CD14-positive monocyte (primary cell): ENCODE measurements around the gene PERM1. TPM values are rescaled to one million over a fixed set of nuclear protein-coding genes. Genes with fewer than 3 reads are reported as not detected.
"Not testable (repeated sequence)": the region's sequence is repeated elsewhere in the genome, so short reads cannot be mapped to it uniquely, and the experiment has no call there.

Experiments used
- DNase-seq, 3 donors: peaks; one replicate each; pipeline ENCODE4 v3.0.0-alpha.2; 2011 to 2022
- H2AFZ ChIP-seq: 2 replicates; pipeline ENCODE4 v1.6.0; 2012; ENCODE audit warnings: mild to moderate bottlenecking, low read depth, low read length, inconsistent platforms; ENCODE audit not compliant: insufficient read depth, poor library complexity, severe bottlenecking
- H3K27ac ChIP-seq, 2 donors: 1 replicate in 1 of 2; 2 replicates in 1 of 2; pipeline ENCODE4 v1.5.1; 2012 to 2013; ENCODE audit warnings: low read length in 2 of 2, control low read depth in 1 of 2, inconsistent platforms in 1 of 2, low read depth in 1 of 2, mild to moderate bottlenecking in 1 of 2
- H3K27me3 ChIP-seq, 2 donors: one replicate each; pipeline versions ENCODE4 v1.6.0 to v1.6.1; 2011 to 2013; ENCODE audit warnings: low read length in 2 of 2; ENCODE audit not compliant: control insufficient read depth in 2 of 2, insufficient read depth in 2 of 2
- H3K36me3 ChIP-seq, 2 donors: replicated peaks in 1 of 2; 1 replicate in 1 of 2; 2 replicates in 1 of 2; pipeline versions ENCODE4 v1.5.1 to v1.6.1; 2012 to 2013; ENCODE audit warnings: low read length in 2 of 2, control low read depth in 1 of 2, inconsistent platforms in 1 of 2, mild to moderate bottlenecking in 1 of 2; ENCODE audit not compliant: insufficient read depth in 2 of 2, control insufficient read depth in 1 of 2
- H3K4me1 ChIP-seq, 2 donors: 1 replicate in 1 of 2; 2 replicates in 1 of 2; pipeline versions ENCODE4 v1.5.1 to v1.6.1; 2012 to 2013; ENCODE audit warnings: low read length in 2 of 2, control low read depth in 1 of 2, inconsistent platforms in 1 of 2, mild to moderate bottlenecking in 1 of 2, moderate library complexity in 1 of 2; ENCODE audit not compliant: insufficient read depth in 2 of 2, control insufficient read depth in 1 of 2
- H3K4me2 ChIP-seq: replicated peaks from 2 replicates; pipeline ENCODE3; 2012; ENCODE audit warnings: low read length, moderate library complexity, mild to moderate bottlenecking; ENCODE audit not compliant: poor library complexity, severe bottlenecking; ENCODE audit errors: extremely low read depth
- H3K4me3 ChIP-seq, 3 experiments: fragments of 200-600 bp in 1 of 3; sonication (generic) in 1 of 3; replicated peaks in 1 of 3; 1 replicate in 2 of 3; 2 replicates in 1 of 3; pipeline ENCODE4 v1.5.1; 2011 to 2013; ENCODE audit warnings: low read length in 3 of 3, mild to moderate bottlenecking in 3 of 3, control low read depth in 2 of 3, low read depth in 2 of 3, inconsistent platforms in 1 of 3, moderate library complexity in 1 of 3
- H3K79me2 ChIP-seq: 2 replicates; pipeline ENCODE4 v1.6.0; 2012; ENCODE audit warnings: mild to moderate bottlenecking, control low read depth, inconsistent platforms, low read length, moderate library complexity; ENCODE audit not compliant: insufficient read depth
- H3K9ac ChIP-seq: 2 replicates; pipeline ENCODE4 v1.6.0; 2017; ENCODE audit warnings: low read length, mild to moderate bottlenecking; ENCODE audit not compliant: insufficient read depth, poor library complexity, severe bottlenecking
- H3K9me3 ChIP-seq, 2 donors: replicated peaks in 1 of 2; 1 replicate in 1 of 2; 2 replicates in 1 of 2; pipeline versions ENCODE4 v1.5.1 to v1.6.1; 2012 to 2013; ENCODE audit warnings: low read length in 2 of 2, control low read depth in 1 of 2; ENCODE audit not compliant: control insufficient read depth in 1 of 2, insufficient read depth in 1 of 2
- H4K20me1 ChIP-seq: 2 replicates; pipeline ENCODE4 v1.6.0; 2012; ENCODE audit warnings: mild to moderate bottlenecking, low read length, control low read depth, moderate library complexity; ENCODE audit not compliant: insufficient read depth
- H3K27ac Mint-ChIP-seq, 7 donors: one replicate each; pipeline ENCODE4 v1.8.0; 2020; ENCODE audit warnings: mild to moderate bottlenecking in 7 of 7, mixed read lengths in 7 of 7, moderate library complexity in 6 of 7, inconsistent platforms in 2 of 7
- H3K27me3 Mint-ChIP-seq, 3 donors: one replicate each; pipeline ENCODE4 v1.8.0; 2021 to 2022; ENCODE audit warnings: low read depth in 3 of 3, mild to moderate bottlenecking in 3 of 3, mixed read lengths in 3 of 3, moderate library complexity in 3 of 3, inconsistent platforms in 1 of 3
- H3K36me3 Mint-ChIP-seq, 2 donors: one replicate each; pipeline ENCODE4 v1.8.0; 2020; ENCODE audit warnings: mixed read lengths in 2 of 2, inconsistent platforms in 1 of 2, mild to moderate bottlenecking in 1 of 2
- H3K4me1 Mint-ChIP-seq: one replicate; pipeline ENCODE4 v1.8.0; 2020; ENCODE audit warnings: mild to moderate bottlenecking, mixed read lengths
- H3K4me3 Mint-ChIP-seq, 2 donors: one replicate each; pipeline ENCODE4 v1.8.0; 2020; ENCODE audit warnings: mild to moderate bottlenecking in 2 of 2, mixed read lengths in 2 of 2, moderate library complexity in 1 of 2
- H3K9me3 Mint-ChIP-seq, 7 donors: one replicate each; pipeline ENCODE4 v1.8.0; 2020 to 2022; ENCODE audit warnings: mixed read lengths in 7 of 7, mild to moderate bottlenecking in 6 of 7, moderate library complexity in 6 of 7, inconsistent platforms in 2 of 7
- WGBS: methylation state at CpG from one replicate; pipeline ENCODE4 v1.1.5; 2013; ENCODE audit warnings: missing lambda C conversion rate; ENCODE audit not compliant: insufficient coverage; 5-methylcytosine and 5-hydroxymethylcytosine counted together
- intact Hi-C, 2 donors: fragments of 100-400 bp; cut with micrococcal nuclease; formaldehyde crosslinking; loops; one replicate each; pipeline versions ENCODE4 v1.15.0 to v1.15.1; 2023
- polyA plus RNA-seq, 3 donors: library from polyadenylated mRNA; depleted of rRNA in 1 of 3; unstranded in 2 of 3; stranded (reverse) in 1 of 3; fragments of 300-500 nt in 2 of 3; fragments of >200 nt in 1 of 3; fragmentation: Illumina TruSeq in 2 of 3; gene quantifications; 1 replicate in 2 of 3; 2 replicates in 1 of 3; pipeline ENCODE4 v1.2.3, GENCODE V29; 2012 to 2021
- TF ChIP-seq, protein P1 (sequence below): fragments of 200-600 bp; IDR thresholded peaks from one replicate; pipeline ENCODE4 v1.8.0; 2022; ENCODE audit warnings: antibody characterized with exemption, mild to moderate bottlenecking

PERM1 gene
- polyA plus RNA-seq, 3 donors = not detected

DNA sequence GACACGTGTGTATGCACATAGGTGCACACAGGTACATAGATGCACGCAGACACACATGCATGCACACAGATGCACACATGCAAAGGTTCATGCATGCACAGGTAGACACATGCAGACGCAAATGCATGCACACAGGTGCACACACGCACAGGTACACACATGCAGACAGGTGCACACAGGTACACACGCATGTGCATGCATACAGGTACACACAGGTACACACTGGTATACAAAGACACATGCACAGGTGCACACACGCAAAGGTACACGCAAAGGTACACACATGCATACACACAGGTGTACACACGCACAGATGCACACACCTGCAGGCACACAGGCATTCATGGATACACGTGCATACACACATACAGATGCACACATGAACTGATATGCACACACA lies 31.6 kb downstream of the PERM1 start:
- no peak overlapping the region for H3K4me3 ChIP-seq
- DNase-seq = no peak
- Mint-ChIP-seq H3K4me3 (no peak overlapping the region), H3K27me3 (peaks cover 0 to 6% (median 3%) of the 10 kb centered on the region in 3 donors), H3K9me3 (no peaks in the 10 kb centered on the region), H3K4me1 (peaks cover 4% of the 10 kb centered on the region), H3K36me3 (peaks cover 86 to 99% of the 10 kb centered on the region in 2 donors), H3K27ac (no peak overlapping the region)
- peaks cover 0 to 6% of the 10 kb centered on the region in 2 donors for H3K4me1 ChIP-seq
- no peaks in the 10 kb centered on the region for H3K79me2 ChIP-seq
- TF ChIP-seq, protein P1, sequence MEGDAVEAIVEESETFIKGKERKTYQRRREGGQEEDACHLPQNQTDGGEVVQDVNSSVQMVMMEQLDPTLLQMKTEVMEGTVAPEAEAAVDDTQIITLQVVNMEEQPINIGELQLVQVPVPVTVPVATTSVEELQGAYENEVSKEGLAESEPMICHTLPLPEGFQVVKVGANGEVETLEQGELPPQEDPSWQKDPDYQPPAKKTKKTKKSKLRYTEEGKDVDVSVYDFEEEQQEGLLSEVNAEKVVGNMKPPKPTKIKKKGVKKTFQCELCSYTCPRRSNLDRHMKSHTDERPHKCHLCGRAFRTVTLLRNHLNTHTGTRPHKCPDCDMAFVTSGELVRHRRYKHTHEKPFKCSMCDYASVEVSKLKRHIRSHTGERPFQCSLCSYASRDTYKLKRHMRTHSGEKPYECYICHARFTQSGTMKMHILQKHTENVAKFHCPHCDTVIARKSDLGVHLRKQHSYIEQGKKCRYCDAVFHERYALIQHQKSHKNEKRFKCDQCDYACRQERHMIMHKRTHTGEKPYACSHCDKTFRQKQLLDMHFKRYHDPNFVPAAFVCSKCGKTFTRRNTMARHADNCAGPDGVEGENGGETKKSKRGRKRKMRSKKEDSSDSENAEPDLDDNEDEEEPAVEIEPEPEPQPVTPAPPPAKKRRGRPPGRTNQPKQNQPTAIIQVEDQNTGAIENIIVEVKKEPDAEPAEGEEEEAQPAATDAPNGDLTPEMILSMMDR = no peak
- H2AFZ ChIP-seq = no peak overlapping the region
- H3K9me3 ChIP-seq = no peaks in the 10 kb centered on the region
- no peak overlapping the region for H3K4me2 ChIP-seq
- peaks cover 42% of the 10 kb centered on the region for H4K20me1 ChIP-seq
- H3K27ac ChIP-seq = no peak overlapping the region
- WGBS = 98% methylated on average over 9 of the region's 9 CpGs
- no peaks in the 10 kb centered on the region for H3K27me3 ChIP-seq
- intact Hi-C loops = no loop called here
- H3K9ac ChIP-seq = no peak overlapping the region
- H3K36me3 ChIP-seq = peaks cover 96 to 100% of the 10 kb centered on the region in 2 donors

DNA sequence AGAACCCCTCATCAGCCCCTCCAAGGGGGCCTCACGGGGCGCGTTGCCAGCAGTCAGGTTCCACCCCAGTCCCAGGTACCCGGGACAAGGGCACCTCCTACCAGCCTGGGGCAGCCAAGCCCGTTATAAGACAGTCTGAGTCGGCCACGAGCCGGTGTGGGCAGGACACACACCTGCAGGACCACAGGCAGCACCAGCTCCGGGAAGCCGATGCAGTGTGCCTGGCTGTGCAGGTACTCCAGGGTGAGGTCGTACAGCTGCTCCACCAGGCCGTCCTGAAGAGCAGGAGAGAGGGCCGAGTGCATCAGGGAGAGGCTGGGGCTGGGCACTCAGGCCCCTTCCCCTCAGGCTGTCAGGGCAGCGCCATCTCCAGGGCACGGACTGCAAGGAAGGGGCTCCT lies 33.9 kb downstream of the PERM1 start:
- peaks cover 3 to 11% of the 10 kb centered on the region in 2 donors for H3K27me3 ChIP-seq
- H3K27ac ChIP-seq = no peak overlapping the region
- H3K4me3 Mint-ChIP-seq = no peak overlapping the region
- peaks cover 0 to 4% (median 0%) of the 10 kb centered on the region in 7 donors for H3K9me3 Mint-ChIP-seq
- peaks cover 0 to under 1% of the 10 kb centered on the region in 2 donors for H3K4me1 ChIP-seq
- intact Hi-C loops = no loop called here
- no peak for DNase-seq
- peaks cover 82 to 86% of the 10 kb centered on the region in 2 donors for H3K36me3 ChIP-seq
- H4K20me1 ChIP-seq = peaks cover 40% of the 10 kb centered on the region
- no peak overlapping the region for H3K9ac ChIP-seq
- no peaks in the 10 kb centered on the region for H3K4me1 Mint-ChIP-seq
- 98% methylated on average over 13 of the region's 15 CpGs for WGBS
- TF ChIP-seq, protein P1 = no peak
- no peaks in the 10 kb centered on the region for H3K9me3 ChIP-seq
- H3K27me3 Mint-ChIP-seq = peaks cover 13 to 16% (median 13%) of the 10 kb centered on the region in 3 donors
- H3K36me3 Mint-ChIP-seq = peaks cover 78 to 94% of the 10 kb centered on the region in 2 donors
- H3K4me3 ChIP-seq = no peak overlapping the region
- H3K4me2 ChIP-seq = no peak overlapping the region
- no peaks in the 10 kb centered on the region for H3K79me2 ChIP-seq
- H2AFZ ChIP-seq = no peak overlapping the region
- no peak overlapping the region for H3K27ac Mint-ChIP-seq

DNA sequence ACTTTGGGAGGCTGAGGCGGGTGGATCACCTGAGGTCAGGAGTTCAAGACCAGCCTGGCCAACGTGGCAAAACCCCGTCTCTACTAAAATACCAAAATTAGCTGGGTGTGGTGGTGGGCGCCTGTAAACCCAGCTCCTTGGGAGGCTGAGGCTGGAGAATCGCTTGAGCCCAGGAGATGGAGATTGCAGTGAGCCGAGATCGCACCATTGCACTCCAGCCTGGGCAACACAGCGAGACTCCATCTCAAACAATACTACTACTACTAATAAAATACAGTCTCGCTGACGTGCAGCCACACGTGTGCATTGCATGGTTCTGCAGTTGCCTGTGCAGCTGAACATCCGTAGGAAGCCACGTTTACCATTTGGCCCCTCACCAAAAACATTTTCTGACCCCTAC lies 35.1 kb downstream of the PERM1 start:
- WGBS = 99% methylated on average over 10 of the region's 13 CpGs
- Histone ChIP-seq H3K36me3 (peaks cover 70 to 74% of the 10 kb centered on the region in 2 donors), H3K4me1 (peaks cover 0 to 11% of the 10 kb centered on the region in 2 donors), H3K27me3 (peaks cover 7 to 18% of the 10 kb centered on the region in 2 donors), H4K20me1 (peaks cover 37% of the 10 kb centered on the region)
- H3K4me3 Mint-ChIP-seq, H3K4me2 ChIP-seq, H3K4me3 ChIP-seq, H3K9me3 ChIP-seq, H2AFZ ChIP-seq, DNase-seq, H3K79me2 ChIP-seq, H3K9me3 Mint-ChIP-seq, H3K27ac ChIP-seq, intact Hi-C loops, H3K4me1 Mint-ChIP-seq, H3K9ac ChIP-seq, H3K27ac Mint-ChIP-seq: not testable (repeated sequence)
- peaks cover 16 to 25% (median 16%) of the 10 kb centered on the region in 3 donors for H3K27me3 Mint-ChIP-seq
- peaks cover 72 to 84% of the 10 kb centered on the region in 2 donors for H3K36me3 Mint-ChIP-seq
